GM18867 (cell line): ENCODE measurements around the gene DUSP12.

ENCODE experiments used
- ATAC-seq: cut with Tn5 transposase; IDR thresholded peaks from one replicate; pipeline ENCODE4 v1.9.1; 2021; ENCODE audit warnings: mild to moderate bottlenecking, moderate library complexity; ENCODE audit not compliant: unreplicated experiment

The DUSP12 gene

GRCh38 chr1:161726473-161727255 lies 22.9 kb upstream of the DUSP12 start:
- peak; percentile 68 for ATAC-seq

- ATAC-seq, result peak; percentile 19
Observed at GRCh38 chr1:161727256-161727924, 22.2 kb upstream of the DUSP12 start.

DNA sequence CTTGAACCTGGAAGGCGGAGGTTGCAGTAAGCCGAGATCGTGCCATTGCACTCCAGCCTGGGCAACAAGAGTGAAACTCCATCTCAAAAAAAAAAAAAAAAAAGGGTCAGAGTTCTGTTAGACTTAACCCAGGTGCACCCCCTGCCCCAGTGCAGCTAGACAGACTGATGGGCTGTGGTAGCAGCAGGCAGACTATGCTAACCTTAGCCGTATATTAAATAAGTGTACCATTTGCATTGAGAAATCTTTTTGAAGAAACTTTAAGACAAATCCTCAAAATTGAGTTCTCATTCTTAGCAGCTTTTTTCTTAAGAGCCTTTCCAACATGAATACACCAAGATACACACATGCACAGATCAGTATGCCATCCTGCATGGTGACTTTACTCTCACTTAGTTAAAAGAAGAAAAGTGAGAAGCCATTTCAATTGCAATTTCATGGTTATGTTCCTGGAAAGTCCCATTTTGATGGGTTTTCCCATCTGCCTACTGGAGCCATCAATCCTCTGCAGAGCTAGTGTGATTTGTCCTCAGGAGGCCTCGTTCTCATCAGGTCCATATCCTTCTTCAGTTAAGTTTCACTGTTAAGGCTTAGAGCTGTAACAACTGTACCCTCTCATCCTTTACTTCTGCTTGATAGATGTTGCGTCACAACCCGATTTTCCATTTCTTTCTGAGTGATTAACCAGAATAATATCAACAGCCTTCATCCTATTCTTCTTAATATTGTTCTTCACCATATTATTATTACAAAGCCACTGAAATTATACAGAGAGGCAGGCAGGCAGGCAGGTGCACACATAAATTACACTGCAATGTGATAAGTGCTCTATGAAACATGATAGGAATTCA lies 21.0 kb upstream of the DUSP12 start:
- no peak for ATAC-seq

DNA sequence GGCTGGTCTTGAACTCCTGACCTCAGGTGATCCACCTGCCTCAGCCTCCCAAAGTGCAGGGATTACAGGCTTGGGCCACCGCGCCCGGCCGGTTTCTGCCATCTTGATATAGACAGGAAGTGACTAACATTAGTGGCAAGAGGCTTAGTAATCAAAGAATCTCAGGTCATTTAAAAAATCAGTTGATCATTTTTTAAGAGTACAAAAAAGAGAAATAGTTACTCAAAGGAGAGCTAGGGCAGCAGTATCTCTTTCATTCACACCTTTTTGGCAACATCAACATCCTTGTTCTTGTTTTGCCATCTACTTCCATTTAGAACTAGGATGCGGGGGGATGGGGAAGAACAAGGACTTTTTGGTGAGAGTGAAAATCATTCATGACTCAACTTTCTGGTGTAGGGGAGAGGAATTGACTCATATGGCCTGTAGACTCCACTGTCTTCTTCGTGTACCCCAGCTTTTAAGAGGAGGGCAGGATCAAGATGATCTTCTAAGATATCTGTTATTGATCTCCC lies 19.5 kb upstream of the DUSP12 start:
- no peak for ATAC-seq

DNA sequence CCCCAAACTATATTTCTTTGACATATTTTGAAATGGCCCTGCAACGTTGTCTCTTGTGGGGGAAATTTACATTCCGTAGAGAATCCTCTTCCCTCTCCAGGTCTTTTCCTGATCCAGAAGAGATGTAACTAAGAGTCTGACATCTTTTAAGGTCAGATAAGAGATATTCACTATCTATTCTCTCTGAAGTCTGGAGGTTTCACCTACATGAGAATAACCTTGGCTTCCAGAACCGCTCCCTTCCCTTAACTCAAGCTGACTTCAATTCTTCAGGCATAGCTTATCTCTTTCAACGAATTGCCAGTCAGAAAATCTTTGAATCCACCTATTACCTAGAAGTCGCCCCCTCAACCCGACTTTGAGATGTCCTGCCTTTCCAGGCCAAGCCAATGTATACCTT lies 18.3 kb upstream of the DUSP12 start:
- ATAC-seq, result no peak

DNA sequence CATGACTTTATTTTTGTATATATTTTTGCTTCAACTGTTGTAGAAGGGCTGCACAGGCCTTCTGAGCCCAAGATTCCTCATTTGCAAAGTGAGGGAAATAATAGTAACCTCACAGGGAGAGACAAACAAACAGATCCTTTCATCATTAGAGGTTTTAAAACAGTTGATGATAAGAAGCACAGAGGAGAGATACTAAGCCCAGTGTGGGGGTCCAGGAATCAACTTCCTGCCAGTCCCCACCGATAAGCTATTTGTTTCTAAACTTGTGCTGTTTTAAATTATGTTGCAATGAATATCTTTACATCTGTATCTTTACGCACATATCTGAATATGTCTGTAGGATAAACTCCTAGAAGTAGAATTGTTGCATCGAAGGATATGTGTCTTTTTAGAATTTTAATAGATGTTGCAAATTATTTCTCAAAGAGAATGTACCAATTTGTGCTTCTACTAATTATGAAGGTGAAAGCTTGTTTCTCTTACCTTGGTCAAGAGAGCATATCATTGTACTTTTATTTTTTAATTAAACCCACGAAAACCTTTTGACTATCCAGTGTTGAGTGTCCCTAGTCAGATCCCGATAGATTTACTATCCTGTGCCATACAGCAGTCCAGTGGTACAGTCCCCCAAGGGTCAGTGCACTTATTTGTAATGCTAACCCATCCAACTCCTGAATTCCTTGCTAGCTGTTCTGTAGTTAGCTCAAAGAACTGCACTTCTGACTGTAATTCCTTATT lies 17.4 kb upstream of the DUSP12 start:
- no peak for ATAC-seq

DNA sequence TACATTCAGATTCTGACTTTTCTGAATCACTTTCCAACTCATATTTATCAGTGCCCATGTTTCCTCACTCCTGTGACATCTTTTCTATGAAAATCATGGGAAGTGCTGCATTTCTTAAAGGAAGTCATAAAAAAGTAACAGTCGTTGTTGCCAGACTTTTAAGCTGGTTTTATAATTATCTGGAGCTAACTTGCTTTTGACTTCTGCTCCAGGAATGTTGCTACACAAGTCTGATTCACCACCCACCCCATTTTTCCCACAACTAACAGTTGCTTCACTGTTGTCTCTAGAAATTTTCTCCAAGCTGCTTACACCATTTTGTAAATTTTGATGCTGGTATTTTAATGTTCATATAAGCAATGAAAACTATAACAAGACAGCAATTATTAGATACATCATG lies 16.1 kb upstream of the DUSP12 start:
- ATAC-seq, result no peak

DNA sequence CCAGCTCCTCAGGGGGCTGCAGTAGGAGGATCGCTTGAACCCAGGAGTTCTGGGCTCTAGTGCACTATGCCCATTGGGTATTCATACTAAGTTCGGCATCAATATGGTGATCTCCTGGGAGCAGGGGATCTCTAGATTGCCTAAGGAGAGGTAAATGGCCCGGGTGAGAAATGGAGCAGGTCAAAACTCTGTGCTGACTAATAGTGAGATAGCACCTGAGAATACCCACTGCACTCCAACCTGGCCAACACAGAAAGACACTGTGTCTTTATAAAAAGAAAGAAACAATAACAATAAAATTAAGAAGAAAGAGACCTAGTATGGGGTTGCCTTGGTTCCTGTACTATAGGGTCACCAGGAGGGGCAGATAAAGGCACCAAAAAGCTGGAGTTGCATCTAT lies 13.7 kb upstream of the DUSP12 start:
- ATAC-seq, result no peak

GRCh38 chr1:161736335-161736969 lies 13.1 kb upstream of the DUSP12 start:
- ATAC-seq, result no peak

GRCh38 chr1:161737625-161738024 lies 12.0 kb upstream of the DUSP12 start:
- no peak for ATAC-seq

DNA sequence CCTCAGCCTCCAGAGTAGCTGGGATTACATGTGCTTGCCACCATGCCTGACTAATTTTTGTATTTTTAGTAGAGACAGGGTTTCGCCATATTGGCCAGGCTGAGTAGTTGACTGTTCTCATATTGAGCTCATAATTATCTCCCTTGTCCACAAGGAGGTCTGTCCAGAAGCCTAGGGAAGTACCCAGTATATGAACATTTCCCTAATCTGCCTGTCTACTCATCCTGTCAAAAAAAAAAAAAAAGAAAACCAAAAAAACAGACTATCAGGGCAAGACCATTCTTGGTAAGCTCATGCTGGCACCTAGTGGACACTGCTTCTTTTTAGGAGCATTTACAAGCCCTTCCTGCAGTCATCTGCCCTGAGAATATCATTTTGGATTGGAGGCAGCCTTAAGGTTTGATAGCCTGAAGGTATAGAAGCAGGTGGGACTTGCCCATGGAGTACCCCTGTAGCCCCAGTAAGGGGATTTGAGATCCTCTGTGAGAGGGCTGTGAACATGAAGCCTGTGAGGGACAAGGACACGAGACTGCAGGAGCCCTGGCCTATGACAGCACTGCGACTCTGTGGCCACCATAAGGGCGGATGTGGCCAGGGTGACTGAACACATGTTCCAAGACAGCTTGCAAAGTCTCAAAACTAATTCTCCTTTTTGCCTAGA lies 10.8 kb upstream of the DUSP12 start:
- peak; percentile 72 for ATAC-seq

DNA sequence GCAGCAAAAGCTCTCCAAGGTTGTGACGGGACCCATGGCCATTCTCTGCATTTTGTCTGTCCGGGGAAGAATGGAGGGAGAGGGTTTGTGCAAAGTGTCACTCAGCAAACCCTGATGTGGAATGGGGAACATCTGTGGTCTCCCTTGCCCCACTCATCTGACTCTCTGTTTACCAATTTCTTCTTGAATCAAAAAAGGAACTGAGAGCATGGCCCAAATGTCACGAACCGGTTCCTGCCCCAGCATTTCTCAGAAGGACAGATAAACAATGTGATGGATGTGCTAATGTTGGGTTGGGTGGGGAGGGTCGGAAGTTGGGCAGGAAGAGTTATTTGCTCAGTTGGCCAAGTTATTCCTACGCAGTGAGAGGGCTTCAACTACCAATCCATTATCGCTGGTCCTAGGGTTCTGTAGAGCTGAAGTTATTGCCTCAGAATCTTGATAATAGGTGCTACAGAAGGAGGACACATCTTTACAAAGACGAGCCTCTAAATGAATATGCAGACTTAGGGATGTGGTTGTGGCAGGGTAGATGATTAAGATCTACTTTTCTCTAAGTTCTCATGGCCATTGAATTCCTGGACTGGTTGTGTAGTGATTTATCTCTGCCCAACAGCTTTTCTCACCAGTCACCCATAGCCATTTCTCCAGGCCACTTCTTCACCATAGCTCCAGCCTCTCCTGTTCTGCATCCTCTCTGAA lies 9.6 kb upstream of the DUSP12 start:
- no peak for ATAC-seq

DNA sequence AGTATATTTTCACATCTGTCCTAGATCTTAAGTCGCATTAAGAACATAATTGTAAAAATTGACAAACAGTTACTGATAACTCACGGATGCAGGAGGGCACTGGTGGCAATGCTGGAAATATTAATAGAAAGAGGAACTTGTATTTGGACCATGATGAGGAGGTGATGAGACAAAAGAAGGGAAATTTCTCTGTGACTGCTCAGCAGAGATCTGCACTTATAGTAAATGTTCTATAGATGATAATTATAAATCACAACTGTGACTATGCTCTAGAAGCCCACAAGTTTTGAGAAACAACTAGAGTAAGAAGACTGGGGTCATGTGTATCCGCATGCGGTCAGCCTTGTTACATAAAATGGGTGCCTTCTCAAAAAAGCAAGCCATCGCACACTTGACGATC lies 8.7 kb upstream of the DUSP12 start:
- no peak for ATAC-seq

DNA sequence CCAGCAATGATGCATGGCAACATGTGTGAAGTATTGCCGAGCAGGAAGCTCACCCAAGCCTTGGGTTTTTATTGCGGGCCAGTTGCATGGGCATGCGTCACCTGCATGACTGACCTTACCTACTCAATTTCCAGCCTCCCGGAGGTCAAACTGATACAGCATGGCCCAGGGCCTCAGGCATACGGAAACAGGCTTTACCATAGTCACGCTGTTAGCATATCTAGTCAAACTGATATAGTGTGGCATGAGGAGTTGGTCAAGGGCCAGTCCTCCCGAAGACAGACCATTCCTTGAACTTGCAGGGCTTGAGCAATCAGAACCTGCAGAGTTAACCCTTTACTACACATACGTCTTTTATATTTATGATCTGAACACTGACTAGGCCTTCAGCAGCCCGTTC lies 6.4 kb upstream of the DUSP12 start:
- no peak for ATAC-seq

GRCh38 chr1:161747801-161748200 lies 1.8 kb upstream of the DUSP12 start:
- ATAC-seq, result no peak

DNA sequence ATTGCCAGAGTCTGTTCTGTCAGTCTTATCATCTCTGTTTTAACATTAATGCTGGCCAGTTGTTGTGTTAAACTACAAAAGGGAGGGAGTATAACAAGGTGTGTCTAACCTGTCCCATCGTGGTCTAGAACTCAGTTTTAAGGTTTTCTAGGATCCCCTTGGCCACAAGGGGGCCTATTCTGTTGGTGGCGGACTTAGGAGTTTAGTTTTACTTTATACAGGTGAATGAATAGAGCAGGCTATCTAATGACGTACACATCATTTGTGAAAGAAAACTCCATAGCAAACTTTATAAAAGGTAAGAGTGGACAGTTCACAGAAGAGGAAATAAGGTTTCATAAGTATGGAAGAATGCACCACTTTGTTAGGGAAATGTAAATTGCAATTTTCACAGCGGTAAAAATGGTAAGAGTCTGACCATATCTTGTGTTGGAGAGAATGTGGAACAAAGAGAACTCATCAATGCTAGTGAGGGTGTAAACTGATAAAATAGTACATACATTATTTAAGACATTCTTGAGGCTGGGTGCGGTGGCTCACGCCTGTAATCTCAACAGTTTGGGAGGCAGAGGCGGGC lies 14.0 kb downstream of the DUSP12 start:
- ATAC-seq, result no peak

DNA sequence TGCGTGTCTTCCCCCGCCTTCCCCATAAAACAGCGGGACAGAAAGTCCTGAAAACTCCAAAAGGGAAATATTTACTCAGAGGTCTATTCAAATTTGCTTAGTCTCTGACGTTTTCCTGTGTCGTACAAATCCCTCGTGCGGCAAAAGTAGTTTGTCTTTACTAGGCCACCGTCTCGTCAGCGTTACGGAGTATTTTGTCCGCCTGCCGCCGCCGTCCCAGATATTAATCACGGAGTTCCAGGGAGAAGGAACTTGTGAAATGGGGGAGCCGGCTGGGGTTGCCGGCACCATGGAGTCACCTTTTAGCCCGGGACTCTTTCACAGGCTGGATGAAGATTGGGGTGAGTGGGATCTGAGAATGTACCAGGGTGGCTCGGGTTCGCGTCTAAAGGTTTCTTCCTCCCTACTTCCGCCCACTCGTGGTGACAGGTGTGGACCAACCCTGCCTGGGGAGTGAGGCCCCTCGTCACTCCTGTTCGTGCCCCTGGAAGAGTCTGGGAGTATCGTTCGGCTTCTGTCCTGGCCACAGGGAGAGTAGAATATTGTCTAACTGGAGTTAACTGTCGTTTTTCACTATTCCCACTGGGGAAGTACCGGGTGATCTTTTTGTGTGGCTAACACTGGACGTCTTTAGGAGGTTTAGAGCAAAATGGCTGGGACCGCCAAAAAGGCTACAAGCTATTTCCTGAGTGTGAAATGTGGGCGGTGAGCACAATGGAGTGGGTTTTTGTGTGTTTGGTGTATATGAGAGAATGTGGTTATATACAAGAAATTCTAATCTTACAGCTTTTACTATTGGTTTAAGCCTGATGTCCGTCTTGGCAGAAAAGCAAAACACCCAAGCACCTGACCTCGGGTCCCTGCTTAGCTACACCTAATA lies 16.8 kb downstream of the DUSP12 start, which contains the start of gene ATF6:
TSS of gene ATF6 (plus strand) at position 219 of the 880 bp plus-strand sequence. CDS start at position 260, 41 bp downstream.
- peak; percentile 65 for ATAC-seq

DNA sequence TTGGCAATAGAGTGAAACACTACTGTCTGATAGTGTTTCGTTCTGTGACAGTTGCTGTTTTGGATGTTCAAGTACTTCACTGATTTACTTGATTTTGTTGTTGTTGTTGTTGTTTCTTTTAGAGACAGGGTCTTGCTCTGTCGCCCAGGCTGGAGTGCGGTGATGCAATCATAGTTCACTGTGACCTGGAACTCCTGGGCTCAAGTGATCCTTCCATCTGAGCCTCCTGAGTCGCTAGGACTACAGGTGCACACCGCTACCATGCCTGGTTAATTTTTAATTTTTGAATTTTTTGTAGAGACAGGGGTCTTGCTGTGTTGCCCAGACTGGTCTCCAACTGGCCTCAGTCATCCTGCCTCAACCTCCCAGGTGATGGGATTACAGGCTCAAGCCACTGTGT lies 18.9 kb downstream of the DUSP12 start:
- ATAC-seq, result no peak
